Measurements from ENCODE around the gene PRR14L. TPM values are rescaled to one million over a fixed set of nuclear protein-coding genes. Genes with fewer than 3 reads are reported as not detected.
"Not testable (repeated sequence)": the region's sequence is repeated elsewhere in the genome, so short reads cannot be mapped to it uniquely, and the experiment has no call there.

PRR14L gene
- total RNA-seq, 4 donors from 2014 or later = 23.8 to 31.2 (median 30.3) TPM

DNA sequence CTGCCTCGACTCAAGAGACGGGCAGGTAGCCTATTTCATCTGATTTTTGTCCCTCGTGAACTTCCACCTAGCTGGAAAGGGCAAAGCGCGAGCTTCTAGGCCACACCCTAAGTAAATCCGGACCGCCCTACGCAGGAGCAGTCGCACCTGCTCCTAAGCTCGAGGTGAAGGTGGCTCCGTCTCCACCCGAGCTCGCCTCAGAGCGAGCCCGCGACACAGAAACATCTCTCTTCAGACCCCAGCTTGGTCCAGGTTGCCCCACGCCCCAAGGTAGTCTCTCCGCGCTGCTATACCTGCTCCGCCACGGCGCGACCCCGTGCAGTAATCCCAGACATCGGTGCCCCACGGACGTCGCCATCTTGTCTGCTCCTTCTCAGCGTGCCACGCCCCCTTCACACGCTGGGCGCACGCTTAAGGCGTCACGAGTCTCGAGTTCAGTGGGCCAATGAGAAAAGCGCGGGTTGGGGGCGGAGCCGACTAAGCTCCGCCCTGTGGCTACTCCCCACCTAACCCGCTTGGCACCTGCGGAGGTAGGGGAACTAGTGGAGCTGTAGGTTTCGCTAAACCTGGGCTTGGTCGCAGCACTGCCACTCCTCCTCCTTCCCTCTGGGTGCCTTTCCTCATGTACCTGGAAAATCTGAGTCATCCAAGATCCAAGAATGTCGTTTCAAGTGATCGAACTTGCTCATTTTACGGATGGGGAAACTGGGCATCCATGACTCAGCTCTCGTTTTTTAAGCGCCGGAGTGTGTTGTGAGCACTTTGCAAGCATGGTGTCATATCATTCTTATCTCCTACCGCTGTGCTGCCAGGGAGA, 87.9 kb downstream of the PRR14L start, which contains the start of gene PISD:
Gene PISD (minus strand): TSS at position 365 of the 817 bp plus-strand sequence. CDS start 7 bp downstream, at position 358.
- DNase-seq (ENCODE audit: low spot score) = peak; percentile 89
- peak; percentile 84 for ATAC-seq (ENCODE audit: low FRiP score)

DNA sequence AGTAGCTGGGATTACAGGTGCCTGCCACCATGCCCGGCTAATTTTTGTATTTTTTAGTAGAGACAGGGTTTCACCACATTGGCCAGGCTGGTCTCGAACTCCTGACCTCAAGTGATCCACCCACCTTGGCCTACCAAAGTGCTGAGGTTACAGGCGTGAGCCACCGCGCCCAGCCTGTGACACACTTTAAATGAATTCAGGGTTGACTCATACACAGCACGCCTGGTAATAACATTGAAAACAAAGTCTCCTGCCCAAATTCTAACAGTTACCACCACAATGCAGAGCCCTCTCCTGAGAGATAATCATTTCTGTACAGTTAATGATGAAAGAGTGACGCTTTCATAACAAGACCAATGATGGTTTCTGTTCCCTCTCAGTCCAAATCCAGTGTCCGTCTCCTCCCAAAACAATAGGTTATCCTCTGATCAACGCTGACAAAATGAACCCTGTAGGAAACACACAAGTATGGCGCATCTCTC, 89.0 kb downstream of the PRR14L start:
- not testable (repeated sequence) for DNase-seq (ENCODE audit: low spot score)
- ATAC-seq (ENCODE audit: low FRiP score) = peak; percentile 54

More for the DNA sequence above, 87.9 kb downstream of the PRR14L start, which contains the start of gene PISD:
- TF ChIP-seq, protein P1, sequence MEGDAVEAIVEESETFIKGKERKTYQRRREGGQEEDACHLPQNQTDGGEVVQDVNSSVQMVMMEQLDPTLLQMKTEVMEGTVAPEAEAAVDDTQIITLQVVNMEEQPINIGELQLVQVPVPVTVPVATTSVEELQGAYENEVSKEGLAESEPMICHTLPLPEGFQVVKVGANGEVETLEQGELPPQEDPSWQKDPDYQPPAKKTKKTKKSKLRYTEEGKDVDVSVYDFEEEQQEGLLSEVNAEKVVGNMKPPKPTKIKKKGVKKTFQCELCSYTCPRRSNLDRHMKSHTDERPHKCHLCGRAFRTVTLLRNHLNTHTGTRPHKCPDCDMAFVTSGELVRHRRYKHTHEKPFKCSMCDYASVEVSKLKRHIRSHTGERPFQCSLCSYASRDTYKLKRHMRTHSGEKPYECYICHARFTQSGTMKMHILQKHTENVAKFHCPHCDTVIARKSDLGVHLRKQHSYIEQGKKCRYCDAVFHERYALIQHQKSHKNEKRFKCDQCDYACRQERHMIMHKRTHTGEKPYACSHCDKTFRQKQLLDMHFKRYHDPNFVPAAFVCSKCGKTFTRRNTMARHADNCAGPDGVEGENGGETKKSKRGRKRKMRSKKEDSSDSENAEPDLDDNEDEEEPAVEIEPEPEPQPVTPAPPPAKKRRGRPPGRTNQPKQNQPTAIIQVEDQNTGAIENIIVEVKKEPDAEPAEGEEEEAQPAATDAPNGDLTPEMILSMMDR (IDR thresholded peaks at IDR 0.05) = no peak

DNA sequence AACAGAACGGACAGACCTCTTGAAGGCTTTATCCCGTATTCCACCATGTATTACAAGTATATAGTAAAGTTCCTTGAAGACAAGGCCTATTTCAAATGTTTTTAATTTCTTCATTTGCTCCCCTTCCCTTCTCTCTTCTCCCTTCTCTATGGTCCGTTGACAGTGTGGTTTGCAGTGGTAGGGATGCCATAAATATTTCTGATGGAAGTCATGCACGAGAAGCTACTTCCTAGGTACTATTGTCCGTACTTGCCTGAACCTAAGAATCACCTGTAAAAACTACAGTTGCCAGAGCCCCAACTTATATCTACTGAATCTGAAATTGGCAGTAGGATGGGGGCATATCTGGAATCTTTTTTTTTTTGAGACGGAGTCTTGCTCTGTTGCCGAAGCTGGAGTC, 90.7 kb downstream of the PRR14L start:
- no peak for ATAC-seq (ENCODE audit: low FRiP score)
- no peak for DNase-seq (ENCODE audit: low spot score)
- TF ChIP-seq, protein P1 (IDR thresholded peaks at IDR 0.05) = no peak

DNA sequence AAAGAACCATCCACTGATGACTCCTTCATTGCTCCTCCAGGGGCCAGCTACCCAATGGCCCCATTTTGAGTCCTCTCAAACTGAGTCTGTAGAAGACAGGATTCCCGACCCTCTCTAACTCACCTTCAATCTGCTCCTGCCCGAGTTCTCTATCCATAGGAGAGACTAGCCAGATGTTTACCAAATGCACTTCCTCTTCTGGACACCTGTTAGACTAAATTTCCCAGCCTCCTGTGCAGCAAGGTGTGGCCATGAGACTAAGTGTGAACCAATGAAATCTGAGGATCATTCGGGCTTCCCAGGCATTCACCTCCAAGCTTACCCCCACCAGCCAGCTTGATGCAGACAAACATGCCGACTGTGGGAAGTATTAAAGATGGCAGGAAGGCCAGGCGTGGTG, 95.5 kb downstream of the PRR14L start:
- no peak for DNase-seq (ENCODE audit: low spot score)
- TF ChIP-seq, protein P1 (IDR thresholded peaks at IDR 0.05) = no peak
- no peak for ATAC-seq (ENCODE audit: low FRiP score)

DNA sequence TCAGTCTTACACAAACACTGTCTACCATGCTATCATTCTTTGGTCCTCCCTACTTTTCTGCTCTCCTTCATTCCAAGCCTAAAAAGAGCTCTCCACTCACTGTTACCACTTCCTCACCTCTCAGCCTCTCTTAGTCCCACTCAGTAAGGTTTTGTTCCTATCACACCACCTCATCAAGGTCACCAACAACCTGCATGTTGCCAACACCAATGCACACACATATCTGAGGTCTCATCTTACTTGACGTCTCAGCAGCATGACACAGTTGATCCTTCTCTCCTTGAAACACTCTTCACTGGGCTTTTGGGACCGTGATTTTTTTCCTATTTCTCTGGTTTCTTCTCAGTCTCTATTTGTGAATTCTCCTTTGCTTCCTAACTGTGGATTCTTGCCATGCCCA, 96.0 kb downstream of the PRR14L start:
- ATAC-seq (ENCODE audit: low FRiP score) (no peak), DNase-seq (ENCODE audit: low spot score) (no peak)
- TF ChIP-seq, protein P1 (IDR thresholded peaks at IDR 0.05) = no peak

DNA sequence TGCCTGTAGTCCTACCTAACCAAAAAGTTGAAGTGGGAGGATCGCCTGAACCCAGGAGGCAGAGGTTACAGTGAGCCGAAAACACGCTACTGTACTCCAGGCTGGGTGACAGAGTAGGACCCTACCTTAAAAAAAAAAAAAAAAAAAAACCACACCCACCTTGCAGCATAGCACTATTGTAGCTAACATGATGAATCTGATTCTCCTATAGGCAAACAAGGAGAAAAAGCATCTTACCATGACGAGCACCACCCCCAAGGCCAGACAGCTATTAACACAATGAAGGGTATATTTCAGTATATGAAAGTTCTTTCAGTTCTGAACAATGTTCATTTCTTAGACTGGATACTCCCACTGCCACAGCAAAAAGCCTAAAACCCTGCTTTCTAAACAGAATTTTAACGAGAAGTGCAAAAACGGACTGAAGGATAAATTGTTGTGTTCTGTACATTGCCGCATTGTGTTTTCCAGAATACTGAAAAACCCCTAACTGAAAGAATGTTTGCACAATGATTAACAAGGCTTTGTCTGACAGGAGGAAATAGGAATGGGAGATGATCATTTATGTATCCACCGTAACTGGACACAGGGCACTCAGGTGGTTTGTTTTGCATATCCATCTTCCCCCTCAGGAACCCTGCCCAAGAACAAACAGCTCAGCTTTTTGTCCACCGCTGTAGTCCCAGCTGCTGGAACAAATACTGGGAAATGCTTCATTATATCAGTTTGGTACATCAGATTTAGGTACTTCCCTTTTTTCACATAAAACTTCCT, 96.8 kb downstream of the PRR14L start:
- TF ChIP-seq, protein P1 (IDR thresholded peaks at IDR 0.05) = no peak
- DNase-seq (ENCODE audit: low spot score) = no peak
- ATAC-seq (ENCODE audit: low FRiP score) = no peak

DNA sequence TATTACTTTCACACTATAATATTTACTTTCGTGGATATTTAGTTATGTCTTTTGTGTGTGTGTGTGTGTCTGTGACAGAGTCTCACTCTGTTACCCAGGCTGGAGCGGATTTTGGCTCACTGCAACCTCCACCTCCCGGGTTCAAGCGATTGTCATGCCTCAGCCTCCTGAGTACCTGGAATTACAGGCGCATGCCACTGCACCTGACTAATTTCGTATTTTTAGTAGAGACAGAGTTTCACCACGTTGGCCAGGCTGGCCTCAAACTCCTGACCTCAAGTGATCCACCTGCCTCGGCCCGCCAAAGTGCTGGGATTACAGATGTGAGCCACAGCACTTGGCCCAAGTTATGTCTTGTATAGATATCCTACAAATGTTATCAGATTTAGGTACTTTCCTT, 97.8 kb downstream of the PRR14L start:
- TF ChIP-seq, protein P1 (IDR thresholded peaks at IDR 0.05) = no peak
- ATAC-seq (ENCODE audit: low FRiP score) = no peak
- DNase-seq (ENCODE audit: low spot score) = no peak

Measured in omental fat pad (tissue), 4 donors.